Measurements from ENCODE around the gene C10orf67.

Gene C10orf67

GRCh38 chr10:23194966-23195845 is 149.4 kb downstream of the C10orf67 start:
- DNase-seq = no peak

- no peak for DNase-seq
Measured at GRCh38 chr10:23194471-23194965, 150.1 kb downstream of the C10orf67 start.

- no peak for DNase-seq
Measured at GRCh38 chr10:23193435-23194074, 151.0 kb downstream of the C10orf67 start.

- DNase-seq = no peak
Measured at GRCh38 chr10:23192712-23193434, 151.7 kb downstream of the C10orf67 start.

GRCh38 chr10:23191764-23192711 is 152.6 kb downstream of the C10orf67 start, which contains the start of gene PTF1A:
Gene PTF1A, plus strand, starts transcription at chr10:23192312. Its CDS starts 219 bp downstream, at chr10:23192531.
- no peak for DNase-seq

GRCh38 chr10:23190872-23191763 is 153.5 kb downstream of the C10orf67 start:
- no peak for DNase-seq

- no peak for DNase-seq
Measured at GRCh38 chr10:23189024-23189423, 155.6 kb downstream of the C10orf67 start.

- DNase-seq = no peak
Measured at GRCh38 chr10:23187155-23187554, 157.4 kb downstream of the C10orf67 start.

- DNase-seq = no peak
Measured at GRCh38 chr10:23186697-23187096, 157.9 kb downstream of the C10orf67 start.

GRCh38 chr10:23186178-23186577 is 158.4 kb downstream of the C10orf67 start:
- DNase-seq = no peak

- no peak for DNase-seq
Measured at GRCh38 chr10:23174977-23175512, 169.6 kb downstream of the C10orf67 start.

GRCh38 chr10:23174074-23174976 is 170.3 kb downstream of the C10orf67 start:
- no peak for DNase-seq

- no peak for DNase-seq
Measured at GRCh38 chr10:23173214-23174073, 171.2 kb downstream of the C10orf67 start.

- DNase-seq = no peak
Measured at GRCh38 chr10:23172429-23173213, 172.0 kb downstream of the C10orf67 start.

- DNase-seq = no peak
Measured at GRCh38 chr10:23171232-23171876, 173.2 kb downstream of the C10orf67 start.

GRCh38 chr10:23158370-23158769 is 186.2 kb downstream of the C10orf67 start:
- peak; percentile 75 for DNase-seq

- DNase-seq = peak; percentile 49
Measured at GRCh38 chr10:23157691-23158369, 186.8 kb downstream of the C10orf67 start.

Measured in NCI-H774 (cell line).